Measurements from ENCODE around the gene GLG1. TPM values are rescaled to one million over a fixed set of nuclear protein-coding genes. Genes with fewer than 3 reads are reported as not detected.
"Not testable (repeated sequence)": the region's sequence is repeated elsewhere in the genome, so short reads cannot be mapped to it uniquely, and the experiment has no call there.

Gene GLG1
- total RNA-seq: 10 to 100 TPM; 69.6 to 98.9 TPM

GRCh38 chr16:74606521-74607309, at the start of gene GLG1:
Gene GLG1 (minus strand): TSS chr16:74607114. CDS start chr16:74607094, 20 bp downstream.
- H3K27me3 Mint-ChIP-seq: no peaks in the 10 kb centered on the region
- DNase-seq (ENCODE audit: low spot score) (peak; percentile 94), ATAC-seq (peak; percentile 98)
- peaks cover 5% of the 10 kb centered on the region for H3K36me3 Mint-ChIP-seq
- no peaks in the 10 kb centered on the region for H3K9me3 Mint-ChIP-seq
- peaks cover 37 to 44% of the 10 kb centered on the region in 2 donors for H3K4me1 Mint-ChIP-seq (ENCODE audit: low read depth in 2 of 2)
- H3K4me3 Mint-ChIP-seq: peak within 1 kb of the TSS; percentile 98
- H3K27ac Mint-ChIP-seq: peak within 1 kb of the TSS; percentile 90 to 99

- Mint-ChIP-seq H3K27me3 (no peaks in the 10 kb centered on the region), H3K4me3 (no peak overlapping the region)
- no peak for ATAC-seq
Observed at GRCh38 chr16:74654536-74655050, 47.7 kb upstream of the GLG1 start.

GRCh38 chr16:74652883-74653282, 46.0 kb upstream of the GLG1 start:
- H3K9me3 Mint-ChIP-seq; H3K27me3 Mint-ChIP-seq; H3K27ac Mint-ChIP-seq; DNase-seq (ENCODE audit: low spot score); H3K4me3 Mint-ChIP-seq; ATAC-seq: not testable (repeated sequence)
- peaks cover 25 to 26% of the 10 kb centered on the region in 2 donors for H3K4me1 Mint-ChIP-seq (ENCODE audit: low read depth in 2 of 2)
- H3K36me3 Mint-ChIP-seq: peaks cover 14% of the 10 kb centered on the region

More at GRCh38 chr16:74654536-74655050, 47.7 kb upstream of the GLG1 start:
- DNase-seq (ENCODE audit: low spot score): no peak
- Mint-ChIP-seq H3K27ac (no peak overlapping the region), H3K4me1 (ENCODE audit: low read depth in 2 of 2) (peaks cover 40 to 41% of the 10 kb centered on the region in 2 donors), H3K36me3 (peaks cover 24% of the 10 kb centered on the region), H3K9me3 (no peaks in the 10 kb centered on the region)

- DNase-seq (ENCODE audit: low spot score) (no peak), ATAC-seq (no peak)
- Mint-ChIP-seq H3K36me3 (peaks cover 13% of the 10 kb centered on the region), H3K9me3 (no peaks in the 10 kb centered on the region), H3K4me3 (no peak overlapping the region), H3K4me1 (ENCODE audit: low read depth in 2 of 2) (peaks cover 22 to 23% of the 10 kb centered on the region in 2 donors), H3K27me3 (no peaks in the 10 kb centered on the region), H3K27ac (no peak overlapping the region)
Observed at GRCh38 chr16:74652249-74652648, 45.3 kb upstream of the GLG1 start.

GRCh38 chr16:74651841-74652240, 44.9 kb upstream of the GLG1 start:
- DNase-seq (ENCODE audit: low spot score) (no peak), ATAC-seq (no peak)
- Mint-ChIP-seq H3K27me3 (no peaks in the 10 kb centered on the region), H3K4me3 (no peak overlapping the region), H3K27ac (no peak overlapping the region), H3K9me3 (no peaks in the 10 kb centered on the region), H3K4me1 (ENCODE audit: low read depth in 2 of 2) (peaks cover 19 to 21% of the 10 kb centered on the region in 2 donors), H3K36me3 (peaks cover 13% of the 10 kb centered on the region)

GRCh38 chr16:74650966-74651567, 44.2 kb upstream of the GLG1 start:
- H3K9me3 Mint-ChIP-seq: no peaks in the 10 kb centered on the region
- H3K4me3 Mint-ChIP-seq: no peak overlapping the region
- ATAC-seq (no peak), DNase-seq (ENCODE audit: low spot score) (no peak)
- H3K27me3 Mint-ChIP-seq: no peaks in the 10 kb centered on the region
- no peak overlapping the region for H3K27ac Mint-ChIP-seq
- peaks cover 13% of the 10 kb centered on the region for H3K36me3 Mint-ChIP-seq
- peaks cover 18 to 20% of the 10 kb centered on the region in 2 donors for H3K4me1 Mint-ChIP-seq (ENCODE audit: low read depth in 2 of 2)

- Mint-ChIP-seq H3K27ac (no peak overlapping the region), H3K4me1 (ENCODE audit: low read depth in 2 of 2) (peaks cover 18 to 20% of the 10 kb centered on the region in 2 donors), H3K9me3 (no peaks in the 10 kb centered on the region), H3K4me3 (no peak overlapping the region), H3K27me3 (no peaks in the 10 kb centered on the region), H3K36me3 (peaks cover 13% of the 10 kb centered on the region)
- ATAC-seq (no peak), DNase-seq (ENCODE audit: low spot score) (no peak)
Observed at GRCh38 chr16:74649839-74650504, 43.1 kb upstream of the GLG1 start.

GRCh38 chr16:74641969-74642368, 35.1 kb upstream of the GLG1 start:
- ATAC-seq: no peak
- DNase-seq (ENCODE audit: low spot score): no peak
- no peaks in the 10 kb centered on the region for H3K27me3 Mint-ChIP-seq
- peaks cover 17% of the 10 kb centered on the region for H3K36me3 Mint-ChIP-seq
- H3K9me3 Mint-ChIP-seq: no peaks in the 10 kb centered on the region
- H3K4me3 Mint-ChIP-seq: no peak overlapping the region
- no peak overlapping the region for H3K27ac Mint-ChIP-seq
- peaks cover 0 to 4% of the 10 kb centered on the region in 2 donors for H3K4me1 Mint-ChIP-seq (ENCODE audit: low read depth in 2 of 2)

- Mint-ChIP-seq H3K4me3 (no peak overlapping the region), H3K27me3 (no peaks in the 10 kb centered on the region), H3K27ac (no peak overlapping the region), H3K4me1 (ENCODE audit: low read depth in 2 of 2) (no peaks in the 10 kb centered on the region), H3K9me3 (no peaks in the 10 kb centered on the region), H3K36me3 (peaks cover 13% of the 10 kb centered on the region)
- DNase-seq (ENCODE audit: low spot score): no peak
- ATAC-seq: no peak
Observed at GRCh38 chr16:74637742-74638453, 31.0 kb upstream of the GLG1 start.

GRCh38 chr16:74635303-74635702, 28.4 kb upstream of the GLG1 start:
- Mint-ChIP-seq H3K9me3 (no peaks in the 10 kb centered on the region), H3K27ac (no peak overlapping the region), H3K4me3 (no peak overlapping the region), H3K36me3 (peaks cover 20% of the 10 kb centered on the region), H3K4me1 (ENCODE audit: low read depth in 2 of 2) (no peaks in the 10 kb centered on the region), H3K27me3 (no peaks in the 10 kb centered on the region)
- DNase-seq (ENCODE audit: low spot score) (no peak), ATAC-seq (no peak)

GRCh38 chr16:74633686-74634085, 26.8 kb upstream of the GLG1 start:
- no peaks in the 10 kb centered on the region for H3K27me3 Mint-ChIP-seq
- no peak overlapping the region for H3K27ac Mint-ChIP-seq
- DNase-seq (ENCODE audit: low spot score): no peak
- ATAC-seq: no peak
- H3K4me1 Mint-ChIP-seq (ENCODE audit: low read depth in 2 of 2): peaks cover 4 to 7% of the 10 kb centered on the region in 2 donors
- H3K4me3 Mint-ChIP-seq: no peak overlapping the region
- H3K9me3 Mint-ChIP-seq: no peaks in the 10 kb centered on the region
- peaks cover 24% of the 10 kb centered on the region for H3K36me3 Mint-ChIP-seq

- DNase-seq (ENCODE audit: low spot score) (no peak), ATAC-seq (peak in 1 of 2 donors; percentile 7)
- Mint-ChIP-seq H3K27me3 (no peaks in the 10 kb centered on the region), H3K4me3 (peak overlapping the region; percentile 54), H3K4me1 (ENCODE audit: low read depth in 2 of 2) (peaks cover 36 to 43% of the 10 kb centered on the region in 2 donors), H3K9me3 (no peaks in the 10 kb centered on the region), H3K27ac (peak overlapping the region; percentile 84 to 93), H3K36me3 (peaks cover 34% of the 10 kb centered on the region)
Observed at GRCh38 chr16:74627506-74628220, 20.7 kb upstream of the GLG1 start.
